ENCODE measurements around the gene DLAT. TPM values are rescaled to one million over a fixed set of nuclear protein-coding genes. Genes with fewer than 3 reads are reported as not detected.

The DLAT gene
- total RNA-seq, 3 donors from 2014 or later: 60.6 to 72.5 (median 66.0) TPM

DNA sequence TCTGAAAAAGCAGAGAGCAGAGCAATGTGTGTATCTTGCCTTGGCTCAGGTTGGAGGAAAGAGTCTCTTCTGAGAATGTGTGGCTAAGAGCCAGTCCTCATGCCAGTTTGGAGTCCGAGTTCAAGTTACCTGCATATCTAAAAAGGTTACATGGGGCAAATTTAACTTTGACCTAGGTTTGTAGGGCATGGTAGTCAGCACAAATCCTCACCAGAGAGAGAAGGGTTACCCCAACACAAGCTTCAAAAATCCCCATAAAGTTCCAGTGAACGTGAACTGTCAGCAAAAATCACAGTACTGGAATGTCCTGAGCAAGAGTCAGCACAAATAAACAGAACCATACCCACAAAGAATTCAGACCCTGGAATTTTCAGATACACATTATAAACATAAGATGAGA lies 75.3 kb downstream of the DLAT start:
- Mint-ChIP-seq H3K4me1 (ENCODE audit: low read depth) (no peaks in the 10 kb centered on the region), H3K9me3 (no peaks in the 10 kb centered on the region), H3K27me3 (ENCODE audit: low read depth) (no peaks in the 10 kb centered on the region), H3K36me3 (ENCODE audit: insufficient read depth) (peaks cover 22% of the 10 kb centered on the region), H3K4me3 (no peak overlapping the region)
- no peak for DNase-seq
- ATAC-seq: no peak

DNA sequence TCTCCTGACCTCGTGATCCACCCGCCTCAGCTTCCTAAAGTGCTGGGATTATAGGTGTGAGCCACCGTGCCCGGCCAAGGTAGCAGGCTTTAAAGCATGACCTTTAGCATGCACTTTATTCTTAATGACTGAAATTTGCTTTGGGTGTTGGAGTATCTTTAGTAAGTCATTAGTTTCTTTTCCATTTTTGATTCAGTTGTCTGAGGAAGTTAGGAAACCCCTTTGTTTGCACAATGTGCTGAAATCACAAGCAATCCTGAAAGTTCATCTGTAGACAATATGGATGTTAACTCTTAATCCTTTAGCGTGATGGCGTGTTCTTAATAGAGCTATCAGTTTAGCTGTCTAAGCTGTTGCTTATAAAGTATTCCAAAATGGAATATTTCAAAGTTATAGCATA lies 78.2 kb downstream of the DLAT start:
- Mint-ChIP-seq H3K4me1 (ENCODE audit: low read depth) (no peaks in the 10 kb centered on the region), H3K36me3 (ENCODE audit: insufficient read depth) (peaks cover 8% of the 10 kb centered on the region), H3K4me3 (no peak overlapping the region), H3K27me3 (ENCODE audit: low read depth) (no peaks in the 10 kb centered on the region), H3K9me3 (no peaks in the 10 kb centered on the region)
- ATAC-seq: no peak
- no peak for DNase-seq

DNA sequence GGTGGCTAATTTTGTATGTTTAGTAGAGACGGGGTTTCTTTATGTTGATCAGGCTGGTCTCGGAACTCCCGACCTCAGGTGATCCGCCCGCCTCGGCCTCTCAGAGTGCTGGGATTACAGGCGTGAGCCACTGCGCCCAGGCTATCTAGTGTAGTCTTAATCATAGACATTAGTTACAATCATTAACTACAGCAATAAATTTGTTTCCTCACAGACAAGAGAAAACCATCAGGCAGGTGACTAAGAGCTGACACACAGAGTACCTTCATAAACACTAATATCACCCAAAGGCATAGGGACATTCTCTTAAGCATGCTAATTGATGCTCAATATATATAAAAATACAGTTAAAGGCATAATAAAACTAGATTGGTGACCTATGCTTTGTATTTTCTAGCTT lies 80.9 kb downstream of the DLAT start:
- H3K36me3 Mint-ChIP-seq (ENCODE audit: insufficient read depth): peaks cover 6% of the 10 kb centered on the region
- no peaks in the 10 kb centered on the region for H3K4me1 Mint-ChIP-seq (ENCODE audit: low read depth)
- DNase-seq (no peak), ATAC-seq (no peak)
- H3K4me3 Mint-ChIP-seq: no peak overlapping the region
- H3K27me3 Mint-ChIP-seq (ENCODE audit: low read depth): no peaks in the 10 kb centered on the region
- H3K9me3 Mint-ChIP-seq: no peaks in the 10 kb centered on the region

Other genes with a start within 250 kb of the DLAT start
- gene ALG9, start 153.8 kb upstream of the DLAT start, total RNA-seq: 10 to 100 TPM; 22.9 to 24.2 (median 23.8) TPM
- gene FDXACB1, start 146.2 kb upstream of the DLAT start, total RNA-seq: 10 to 100 TPM; 11.1 to 12.5 (median 11.4) TPM
- 10 to 100 TPM; 16.9 to 25.3 (median 17.9) TPM for gene CFAP68, start 145.9 kb upstream of the DLAT start, total RNA-seq
- gene CRYAB, start 113.6 kb upstream of the DLAT start, total RNA-seq: under 1 TPM in 1 of 3 donors, not detected in 2; 0.35 TPM
- not detected for gene HSPB2, start 112.7 kb upstream of the DLAT start, total RNA-seq
- not detected for gene C11orf52, start 106.5 kb upstream of the DLAT start, total RNA-seq
- gene DIXDC1, start 88.1 kb upstream of the DLAT start, total RNA-seq: 10 to 100 TPM in 2 of 3 donors, 1 to 10 TPM in 1; 5.2 to 22.7 (median 21.2) TPM
- gene PIH1D2, start 48.6 kb downstream of the DLAT start, total RNA-seq: under 1 TPM; 0.34 to 0.63 (median 0.43) TPM
- gene NKAPD1, start 48.9 kb downstream of the DLAT start, total RNA-seq: 10 to 100 TPM; 19.1 to 21.5 (median 19.8) TPM
- gene TIMM8B, start 61.3 kb downstream of the DLAT start, total RNA-seq: 10 to 100 TPM; 72.6 to 90.8 (median 83.0) TPM
- gene SDHD, start 61.5 kb downstream of the DLAT start, total RNA-seq: 100 to 1,000 TPM; 111 to 133 (median 121) TPM
- not detected for gene IL18, start 138.7 kb downstream of the DLAT start, total RNA-seq
- gene TEX12, start 142.0 kb downstream of the DLAT start, total RNA-seq: under 1 TPM in 1 of 3 donors, not detected in 2; 0.40 TPM
- 1 to 10 TPM in 1 of 3 donors, under 1 TPM in 2; 0.66 to 1.1 (median 0.73) TPM for gene BCO2, start 150.1 kb downstream of the DLAT start, total RNA-seq
- gene PTS, start 201.0 kb downstream of the DLAT start, total RNA-seq: 10 to 100 TPM; 39.0 to 49.4 (median 44.9) TPM
- not detected for gene PLET1, start 235.5 kb downstream of the DLAT start, total RNA-seq